GM18507 (cell line): ENCODE results near the gene POLE.
A peak's percentile ranks its signal among the peaks of the same experiment; 100 is the strongest.

Experiments
- DNase-seq: peaks from one replicate; pipeline ENCODE4 v3.0.0; 2011; ENCODE audit warnings: low read depth; ENCODE audit not compliant: insufficient read length; ENCODE audit errors: extremely low spot score
- FAIRE-seq: peaks from 2 replicates; lab custom pipeline; 2011; peaks lifted over from hg19 to GRCh38; lab: Jason Lieb, UNC

POLE gene

DNA sequence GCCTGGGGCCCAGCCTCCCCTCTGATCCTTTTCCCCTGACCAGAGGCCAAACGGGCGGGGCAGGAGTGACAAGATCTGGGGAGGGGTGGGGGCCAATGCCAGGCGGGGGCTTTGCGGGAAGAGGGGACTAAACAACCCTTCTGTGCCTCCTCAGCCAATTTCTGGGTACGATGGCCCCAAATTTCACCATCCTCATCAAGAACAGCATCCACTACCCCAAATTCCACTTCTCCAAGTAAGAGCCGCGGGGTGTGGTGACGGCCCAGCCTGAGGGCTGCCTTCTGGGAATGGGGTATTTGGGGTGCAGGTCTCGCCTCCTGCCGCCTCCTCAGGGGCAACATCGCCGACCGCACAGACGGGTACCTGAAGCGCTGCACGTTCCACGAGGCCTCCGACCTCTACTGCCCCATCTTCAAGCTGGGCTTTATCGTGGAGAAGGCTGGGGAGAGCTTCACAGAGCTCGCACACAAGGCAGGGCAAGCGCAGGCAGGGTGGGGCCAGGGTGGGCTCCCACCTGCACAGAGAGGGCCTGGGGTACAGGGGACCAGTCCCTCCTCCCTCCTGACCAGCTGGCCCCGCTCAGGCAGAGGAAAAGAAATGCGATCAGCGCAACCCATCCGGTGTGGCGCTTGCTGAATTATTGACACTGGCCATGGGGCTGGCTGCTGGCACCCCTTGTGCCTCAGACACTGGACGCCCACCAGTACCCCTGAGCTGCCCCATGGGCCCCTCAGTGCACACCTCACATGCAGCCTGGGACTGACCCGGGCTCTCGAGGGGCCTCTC, 66.8 kb downstream of the POLE start:
- DNase-seq (no peak), FAIRE-seq (no peak)

DNA sequence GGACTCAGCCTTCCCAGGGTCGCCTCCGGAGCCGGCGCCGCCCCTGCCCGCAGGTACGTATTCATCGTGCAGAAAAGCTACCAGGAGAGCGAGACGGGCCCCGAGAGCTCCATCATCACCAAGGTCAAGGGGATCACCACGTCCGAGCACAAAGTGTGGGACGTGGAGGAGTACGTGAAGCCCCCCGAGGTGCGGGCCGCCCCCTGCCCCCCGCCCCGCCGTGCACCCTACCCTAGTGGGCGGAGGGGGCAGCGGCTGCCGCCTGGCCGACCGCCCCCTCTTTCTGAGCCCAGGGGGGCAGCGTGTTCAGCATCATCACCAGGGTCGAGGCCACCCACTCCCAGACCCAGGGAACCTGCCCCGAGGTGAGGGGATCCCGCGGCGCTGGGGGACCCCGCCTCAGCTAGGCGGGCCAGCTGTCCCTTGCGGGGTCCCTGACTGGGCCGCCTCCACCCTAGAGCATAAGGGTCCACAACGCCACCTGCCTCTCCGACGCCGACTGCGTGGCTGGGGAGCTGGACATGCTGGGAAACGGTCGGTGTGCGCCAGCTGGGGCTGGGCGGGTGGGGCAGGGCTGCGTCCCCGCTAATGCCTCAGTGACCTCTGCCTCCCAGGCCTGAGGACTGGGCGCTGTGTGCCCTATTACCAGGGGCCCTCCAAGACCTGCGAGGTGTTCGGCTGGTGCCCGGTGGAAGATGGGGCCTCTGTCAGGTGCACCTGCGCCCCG, 67.6 kb downstream of the POLE start:
- no peak for DNase-seq
- FAIRE-seq, result no peak

DNA sequence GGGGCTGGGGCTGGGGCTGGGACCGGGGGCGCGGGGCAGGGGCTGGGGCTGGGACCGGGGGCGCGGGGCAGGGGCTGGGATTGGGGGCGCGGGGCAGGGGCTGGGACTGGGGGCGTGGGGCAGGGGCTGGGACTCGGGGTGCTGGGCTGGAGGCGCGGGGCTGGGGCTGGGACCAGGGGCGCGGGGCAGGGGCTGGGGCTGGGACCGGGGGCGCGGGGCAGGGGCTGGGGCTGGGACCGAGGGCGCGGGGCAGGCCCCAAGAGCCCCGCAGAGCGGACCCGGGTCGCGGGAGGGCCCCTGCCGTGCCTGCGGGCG, 68.1 kb downstream of the POLE start:
- no peak for FAIRE-seq
- DNase-seq, result no peak

DNA sequence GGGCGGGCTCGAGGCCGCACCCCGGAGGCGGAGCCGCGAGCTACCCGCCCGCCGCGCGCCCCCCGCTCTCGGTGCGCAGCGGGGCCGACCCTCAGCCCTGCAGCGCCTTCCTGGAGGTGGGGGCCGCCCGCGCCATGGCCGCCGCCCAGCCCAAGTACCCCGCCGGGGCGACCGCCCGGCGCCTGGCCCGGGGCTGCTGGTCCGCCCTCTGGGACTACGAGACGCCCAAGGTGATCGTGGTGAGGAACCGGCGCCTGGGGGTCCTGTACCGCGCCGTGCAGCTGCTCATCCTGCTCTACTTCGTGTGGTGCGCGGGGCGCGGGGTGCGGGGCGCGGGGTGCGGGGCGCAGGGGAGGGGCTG, 68.5 kb downstream of the POLE start, which contains the start of gene P2RX2:
P2RX2 (plus strand) TSS at position 94 of the 361 bp plus-strand sequence; CDS start at position 135, 41 bp downstream.
- no peak for FAIRE-seq

DNA sequence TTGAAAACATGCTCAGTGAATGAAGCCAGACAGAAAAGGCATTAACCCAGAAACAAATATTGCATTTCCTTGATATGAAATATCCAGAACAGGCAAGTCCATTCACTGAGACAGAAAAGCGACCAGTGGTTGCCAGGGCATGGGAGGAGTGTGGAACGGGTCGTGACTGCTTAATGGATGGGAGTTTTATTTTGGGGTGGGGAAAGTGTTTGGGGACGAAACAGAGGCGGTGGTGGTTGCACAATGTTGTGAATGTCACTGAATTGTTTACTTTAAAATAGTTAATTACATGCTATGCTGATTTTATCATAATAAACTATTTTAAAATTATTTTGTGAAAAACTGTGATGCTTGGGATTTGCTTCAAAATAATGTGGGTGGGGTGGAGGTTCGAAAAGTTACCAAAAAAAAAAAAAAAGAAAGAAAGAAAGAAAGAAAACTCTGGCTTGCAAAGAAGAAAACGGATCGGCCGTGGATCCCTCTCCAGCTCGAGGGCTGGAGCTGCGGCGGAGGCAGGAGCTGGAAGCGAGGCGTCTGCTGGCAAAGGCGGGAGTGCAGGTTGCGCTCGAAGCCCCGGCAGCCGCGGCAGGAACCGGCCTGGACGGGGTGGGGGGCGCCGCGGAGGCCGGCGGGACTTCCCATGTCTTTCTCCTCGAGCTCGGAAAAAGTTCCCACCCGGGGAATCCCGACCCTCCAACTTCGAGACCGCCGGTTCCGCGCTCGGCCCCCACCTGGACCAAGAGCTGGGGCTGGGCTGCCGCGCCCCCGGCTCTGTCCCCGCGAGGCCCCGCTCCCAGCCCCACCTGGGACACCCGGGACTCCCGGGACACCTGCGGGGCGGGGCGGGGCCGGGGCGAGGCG, 69.1 kb downstream of the POLE start:
- no peak for DNase-seq
- FAIRE-seq, result no peak

More for the DNA sequence above, 68.5 kb downstream of the POLE start, which contains the start of gene P2RX2:
- DNase-seq, result no peak

DNA sequence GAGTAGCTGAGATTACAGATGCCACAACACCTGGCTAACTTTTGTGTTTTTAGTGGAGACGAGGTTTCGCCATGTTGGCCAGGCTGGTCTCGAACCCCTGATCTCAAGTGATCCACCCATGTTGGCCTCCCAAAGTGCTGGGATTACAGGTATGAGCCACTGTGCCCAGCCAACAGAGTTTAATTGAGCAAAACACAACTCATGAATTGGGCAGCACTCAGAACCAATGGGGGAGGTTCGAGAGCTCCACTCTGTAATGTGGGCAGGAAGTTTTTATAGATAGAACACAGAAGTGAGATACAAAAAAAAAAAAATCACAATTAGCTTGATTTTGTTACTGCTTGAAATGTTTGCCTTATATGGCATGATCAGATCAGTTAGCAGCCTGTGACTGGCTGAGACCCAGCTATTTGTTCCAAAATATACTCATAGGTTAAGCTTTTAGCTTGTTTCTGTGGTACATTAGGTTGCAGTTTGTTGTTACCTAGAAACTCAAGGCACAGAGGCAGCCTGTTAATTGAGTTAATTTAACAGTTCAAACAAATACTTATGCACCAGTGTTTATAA, 69.9 kb downstream of the POLE start:
- no peak for DNase-seq
- FAIRE-seq, result no peak

DNA sequence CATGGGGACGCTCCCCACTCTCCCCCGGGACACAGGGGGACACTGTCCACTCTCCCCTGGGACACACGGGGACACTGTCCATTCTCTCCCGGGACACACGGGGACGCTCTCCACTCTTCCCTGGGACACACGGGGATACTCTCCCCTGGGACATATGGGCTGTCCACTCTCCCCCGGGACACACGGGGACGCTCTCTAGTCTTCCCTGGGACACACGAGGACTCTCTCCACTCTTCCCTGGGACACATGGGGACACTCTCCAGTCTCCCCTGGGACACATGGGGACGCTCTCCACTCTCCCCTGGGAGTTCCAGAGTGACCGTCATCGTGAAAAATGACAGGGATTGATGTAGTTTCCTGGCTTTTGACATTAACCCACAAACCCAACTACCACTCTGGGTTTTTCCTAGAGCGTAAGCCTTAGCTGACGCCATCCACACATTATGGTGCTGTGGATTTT, 71.5 kb downstream of the POLE start:
- DNase-seq, result no peak
- no peak for FAIRE-seq

DNA sequence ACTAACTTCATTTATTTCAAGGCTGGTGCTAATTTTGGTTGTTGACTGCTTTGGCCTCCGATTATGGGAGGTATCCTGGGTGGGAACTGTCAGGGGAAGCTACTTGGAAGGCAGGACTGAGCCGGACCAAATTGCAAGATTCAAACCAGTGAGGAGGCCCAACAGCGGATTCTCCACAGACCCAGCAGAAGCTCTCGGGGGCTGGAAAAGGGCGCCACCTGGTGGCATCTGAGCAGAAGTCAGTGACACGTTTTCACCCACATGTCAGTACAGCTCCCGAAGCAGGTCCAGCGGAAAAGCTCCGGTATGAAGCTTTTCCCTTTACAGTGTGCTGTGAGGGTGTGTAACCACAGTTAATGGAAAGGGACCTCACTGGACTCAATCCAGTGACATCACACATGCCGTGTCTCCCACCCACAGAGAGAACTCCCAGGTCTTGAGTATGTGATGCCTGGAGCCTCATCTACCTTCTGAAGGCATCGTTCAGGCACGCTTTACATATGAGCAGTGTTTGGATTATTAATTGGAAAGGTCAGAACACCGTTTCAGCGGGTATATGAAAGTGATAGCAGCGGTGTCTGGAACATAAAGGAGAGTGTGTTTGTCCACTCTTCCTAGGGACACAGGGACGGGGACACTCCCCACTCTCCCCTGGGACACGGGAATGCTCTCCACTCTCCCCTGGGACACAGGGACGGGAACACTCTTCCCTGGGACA, 72.1 kb downstream of the POLE start:
- DNase-seq (peak; percentile 62), FAIRE-seq (peak; percentile 94)

DNA sequence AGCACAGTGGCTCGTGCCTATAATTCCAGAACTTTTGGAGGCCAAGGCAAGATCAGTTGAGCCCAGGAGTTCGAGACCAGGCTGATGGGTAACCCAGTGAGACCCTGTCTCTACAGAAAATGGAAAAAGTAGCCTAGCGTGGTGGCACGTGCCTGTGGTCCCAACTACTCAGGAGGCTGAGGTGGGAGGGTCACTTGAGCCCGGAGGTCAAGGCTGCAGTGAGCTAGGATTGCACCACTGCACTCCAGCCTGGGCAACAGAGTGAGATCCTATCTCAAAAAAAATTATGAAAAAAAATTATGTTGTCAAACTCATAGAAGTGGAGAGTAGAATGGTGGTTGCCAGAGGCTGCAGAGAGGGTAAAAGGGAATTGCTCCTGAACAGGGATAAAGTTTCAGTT, 73.1 kb downstream of the POLE start:
- DNase-seq (no peak), FAIRE-seq (no peak)

DNA sequence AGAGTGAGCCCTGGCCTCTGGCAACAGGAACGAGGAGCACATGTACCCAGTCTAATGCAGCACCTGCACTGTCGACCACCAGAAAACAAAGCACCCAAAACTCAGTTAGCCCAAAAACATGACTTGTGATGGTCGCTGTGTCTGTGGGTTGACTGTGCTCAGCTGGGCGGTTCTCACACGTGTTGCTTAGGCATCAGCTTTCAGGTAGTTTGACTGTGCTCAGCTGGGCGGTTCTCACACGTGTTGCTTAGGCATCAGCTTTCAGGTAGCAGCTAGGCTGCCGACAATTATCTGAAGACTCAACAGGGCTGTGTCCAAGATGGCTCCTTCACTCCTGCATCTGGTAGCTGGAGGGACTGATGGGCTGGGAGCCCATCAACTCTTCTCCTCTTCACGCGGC, 75.5 kb downstream of the POLE start:
- FAIRE-seq, result no peak
- DNase-seq, result no peak

DNA sequence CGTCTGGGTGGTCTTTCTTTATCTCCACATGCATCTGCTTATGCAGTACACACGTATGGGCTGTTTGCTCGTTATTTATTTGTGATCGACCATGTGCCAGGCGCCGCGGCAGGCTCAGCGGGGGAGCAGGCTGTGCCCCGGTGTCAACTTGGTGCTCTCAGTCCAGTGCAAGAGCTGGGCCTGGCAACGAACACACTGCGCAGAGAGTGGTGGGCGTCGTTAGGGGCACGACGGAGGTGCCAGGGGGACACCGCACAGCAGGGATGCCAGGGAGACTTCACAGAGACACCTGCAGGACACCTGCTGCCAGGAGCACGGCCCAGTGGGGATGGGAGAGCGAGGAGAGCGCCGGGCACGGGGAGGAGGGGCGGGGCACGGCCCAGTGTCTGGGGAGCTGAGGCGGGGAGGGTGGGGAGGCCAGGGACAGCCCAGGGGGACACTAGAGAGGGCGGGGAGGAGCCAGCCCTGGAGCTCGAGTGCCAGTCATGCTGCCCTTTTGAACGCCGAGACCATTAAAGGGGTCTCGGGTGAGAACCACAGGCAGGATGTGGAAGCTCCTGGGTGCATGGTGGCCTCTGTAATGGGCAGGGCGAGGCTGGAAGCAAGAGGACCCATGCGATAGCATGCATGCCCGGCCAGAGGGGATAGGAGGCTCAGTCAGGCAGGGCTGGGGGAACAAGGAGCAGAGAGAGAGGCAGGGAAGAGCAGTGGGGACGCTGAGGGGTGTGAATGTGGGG, 76.1 kb downstream of the POLE start:
- DNase-seq, result no peak
- FAIRE-seq, result no peak

DNA sequence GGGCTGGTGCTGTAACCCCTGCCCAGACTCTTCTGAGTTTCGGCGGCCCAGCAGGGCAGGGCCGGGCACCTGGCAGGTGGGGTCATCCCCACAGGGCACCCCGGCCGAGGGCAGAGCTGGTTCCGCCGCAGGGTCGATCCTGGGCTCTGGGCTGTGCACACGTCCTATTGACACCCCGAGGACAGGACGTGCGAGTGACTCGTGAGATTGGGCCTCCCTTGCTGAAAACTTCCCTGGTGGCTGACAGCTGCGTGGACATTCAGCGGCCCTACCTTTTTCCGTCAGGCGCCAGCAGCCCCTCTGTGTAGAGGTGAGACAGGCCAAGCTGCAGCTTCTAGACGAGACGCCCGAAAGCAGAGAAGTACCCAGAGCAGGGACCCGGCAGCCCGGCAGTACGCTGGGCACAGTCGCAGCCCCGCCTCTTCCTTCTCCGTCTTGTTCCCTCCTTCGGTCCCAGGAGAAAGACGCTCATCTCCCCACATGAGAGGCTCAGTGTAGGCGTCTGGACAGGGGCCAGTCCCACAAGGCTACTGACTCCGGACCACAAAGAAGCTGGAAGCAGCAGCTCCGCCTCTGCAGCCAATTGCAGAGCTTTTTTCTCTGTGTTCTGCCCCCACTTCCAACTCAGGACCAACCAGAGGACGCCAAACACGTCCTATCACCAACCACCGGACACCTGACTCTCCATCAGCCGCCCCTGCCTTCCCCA, 76.9 kb downstream of the POLE start, which contains the start of gene LRCOL1:
LRCOL1 (minus strand) TSS at position 532 of the 709 bp plus-strand sequence. CDS start 4,331 bp downstream, outside the sequence.
- DNase-seq, result no peak
- FAIRE-seq, result no peak

DNA sequence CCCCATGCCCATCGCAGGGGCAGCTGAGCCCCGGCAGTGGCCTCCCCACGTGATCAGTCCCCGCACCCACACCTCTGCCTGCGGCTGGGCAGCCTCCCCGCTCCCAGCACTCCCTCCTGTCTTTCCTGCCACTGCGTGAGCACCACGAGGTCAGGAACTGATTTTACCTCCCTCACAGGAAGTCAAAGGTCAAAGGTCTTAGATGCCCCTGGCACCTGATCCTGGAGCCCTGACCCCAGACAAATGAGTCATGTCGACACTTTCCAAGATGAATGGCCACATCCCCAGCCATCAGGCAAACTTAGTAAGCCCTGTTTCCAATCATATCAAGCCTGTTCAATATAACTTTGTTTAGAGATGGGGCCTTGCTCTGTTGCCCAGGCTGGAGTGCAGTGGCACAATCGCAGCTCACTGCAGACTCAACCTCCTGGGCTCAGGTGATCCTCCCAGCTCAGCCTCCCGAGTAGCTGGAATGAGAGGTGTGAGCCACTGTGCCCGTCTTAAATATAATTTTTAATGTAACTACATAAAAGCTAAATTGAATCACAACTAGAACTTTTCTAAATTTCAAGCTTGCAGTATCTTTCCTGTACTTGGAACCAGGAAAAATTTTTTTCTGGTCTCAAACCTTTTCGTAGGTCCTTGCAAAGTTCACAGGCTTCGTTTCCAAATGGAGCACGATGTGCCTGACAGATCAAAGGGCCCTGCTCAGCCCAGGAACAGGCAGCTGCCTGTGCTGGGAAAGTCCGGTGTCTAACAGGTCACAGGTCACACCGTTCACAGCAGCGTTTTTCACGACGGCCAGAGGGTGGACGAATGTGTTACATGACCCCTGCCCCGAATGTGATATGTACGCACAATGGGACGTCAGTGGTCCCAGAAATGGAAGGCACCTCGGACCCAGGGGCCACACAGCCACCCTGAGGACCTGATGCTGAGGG, 78.6 kb downstream of the POLE start:
- FAIRE-seq, result no peak
- DNase-seq, result no peak

DNA sequence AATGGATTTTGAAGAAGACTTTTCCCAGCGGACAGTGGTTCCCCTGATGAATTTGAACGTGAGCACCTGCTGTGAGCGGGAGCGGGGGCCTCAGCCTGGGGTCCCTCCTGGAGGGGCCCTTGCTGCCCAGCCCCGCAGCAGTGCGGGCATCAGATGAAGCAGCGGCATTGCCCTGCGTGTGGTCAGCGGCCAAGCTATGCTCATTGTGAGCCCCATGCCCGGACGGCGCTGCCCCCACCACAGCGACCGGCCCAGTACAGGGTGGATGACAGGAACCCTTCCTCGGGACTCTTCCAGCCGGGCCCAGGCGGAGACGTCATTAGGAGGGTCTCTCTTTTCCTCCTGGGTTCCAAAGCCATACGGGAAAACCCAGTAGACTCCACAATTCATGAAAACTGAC, 80.2 kb downstream of the POLE start:
- FAIRE-seq, result no peak
- DNase-seq, result no peak

DNA sequence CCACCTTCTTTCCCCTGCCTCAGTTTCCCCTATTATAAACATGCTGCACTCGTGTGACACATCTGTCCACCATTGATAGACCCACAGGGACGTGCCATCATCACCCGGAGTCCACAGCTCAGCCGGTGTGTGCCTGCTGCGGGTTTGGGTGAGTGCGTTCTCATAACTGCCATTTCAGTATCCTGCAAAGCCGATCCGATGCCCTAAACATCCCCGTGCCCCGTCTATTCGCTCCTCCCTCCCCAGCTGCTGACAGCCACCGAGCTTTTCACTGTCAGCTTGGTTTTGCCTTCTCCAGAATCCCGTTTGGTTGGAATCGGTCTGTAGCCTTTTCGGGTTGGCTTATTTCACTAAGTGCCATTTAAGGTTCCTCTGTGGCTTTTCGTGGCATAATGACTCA, 80.7 kb downstream of the POLE start:
- FAIRE-seq (no peak), DNase-seq (no peak)

DNA sequence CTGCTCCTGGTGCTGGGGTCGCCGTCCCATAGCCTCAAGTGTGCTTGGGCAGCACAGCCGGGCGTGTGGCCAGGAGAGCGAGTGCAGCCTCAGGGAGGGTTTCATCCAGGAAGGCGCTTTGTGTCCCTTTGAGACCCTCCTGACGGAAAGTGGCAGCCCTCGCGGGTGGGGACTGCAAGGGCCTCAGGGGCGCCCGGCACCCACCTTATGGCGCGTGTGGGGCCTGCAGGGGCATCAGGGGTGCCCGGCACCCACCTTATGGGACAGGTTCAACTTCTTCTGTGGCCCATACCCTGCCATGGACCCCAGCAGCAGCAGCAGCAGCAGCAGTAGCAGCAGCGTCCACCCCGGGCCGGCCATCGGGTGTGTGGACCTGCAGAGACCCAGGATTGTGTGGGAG, 81.2 kb downstream of the POLE start:
- FAIRE-seq (no peak), DNase-seq (no peak)
